ENCODE results near the gene CHAT.

DNA sequence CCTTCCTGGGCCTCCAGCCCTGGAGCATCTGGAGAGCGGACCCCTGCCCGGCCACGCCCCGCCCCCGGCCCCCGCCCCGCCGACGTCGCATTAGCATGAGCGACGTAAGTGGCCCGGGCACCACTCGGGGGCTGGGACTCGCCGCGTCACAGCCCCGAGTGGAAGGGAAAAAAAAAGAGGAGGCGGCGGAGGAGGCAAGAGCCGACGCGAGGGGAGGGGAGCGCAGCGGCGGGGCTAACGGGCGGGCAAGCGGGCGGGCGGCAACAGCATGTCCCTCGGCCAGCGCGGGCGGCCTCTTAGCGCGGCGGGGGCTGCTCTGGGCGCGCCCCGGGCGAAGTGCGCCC lies 3.8 kb upstream of the CHAT start, which contains the start of gene SLC18A3:
- TF ChIP-seq, protein P1, sequence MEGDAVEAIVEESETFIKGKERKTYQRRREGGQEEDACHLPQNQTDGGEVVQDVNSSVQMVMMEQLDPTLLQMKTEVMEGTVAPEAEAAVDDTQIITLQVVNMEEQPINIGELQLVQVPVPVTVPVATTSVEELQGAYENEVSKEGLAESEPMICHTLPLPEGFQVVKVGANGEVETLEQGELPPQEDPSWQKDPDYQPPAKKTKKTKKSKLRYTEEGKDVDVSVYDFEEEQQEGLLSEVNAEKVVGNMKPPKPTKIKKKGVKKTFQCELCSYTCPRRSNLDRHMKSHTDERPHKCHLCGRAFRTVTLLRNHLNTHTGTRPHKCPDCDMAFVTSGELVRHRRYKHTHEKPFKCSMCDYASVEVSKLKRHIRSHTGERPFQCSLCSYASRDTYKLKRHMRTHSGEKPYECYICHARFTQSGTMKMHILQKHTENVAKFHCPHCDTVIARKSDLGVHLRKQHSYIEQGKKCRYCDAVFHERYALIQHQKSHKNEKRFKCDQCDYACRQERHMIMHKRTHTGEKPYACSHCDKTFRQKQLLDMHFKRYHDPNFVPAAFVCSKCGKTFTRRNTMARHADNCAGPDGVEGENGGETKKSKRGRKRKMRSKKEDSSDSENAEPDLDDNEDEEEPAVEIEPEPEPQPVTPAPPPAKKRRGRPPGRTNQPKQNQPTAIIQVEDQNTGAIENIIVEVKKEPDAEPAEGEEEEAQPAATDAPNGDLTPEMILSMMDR (conservative IDR thresholded peaks at IDR 0.05), result no peak
- no peak for TF ChIP-seq ZFX (IDR thresholded peaks at IDR 0.05)

Measured in C4-2B (cell line).